ENCODE results near the gene LPAR6.

LPAR6 gene

DNA sequence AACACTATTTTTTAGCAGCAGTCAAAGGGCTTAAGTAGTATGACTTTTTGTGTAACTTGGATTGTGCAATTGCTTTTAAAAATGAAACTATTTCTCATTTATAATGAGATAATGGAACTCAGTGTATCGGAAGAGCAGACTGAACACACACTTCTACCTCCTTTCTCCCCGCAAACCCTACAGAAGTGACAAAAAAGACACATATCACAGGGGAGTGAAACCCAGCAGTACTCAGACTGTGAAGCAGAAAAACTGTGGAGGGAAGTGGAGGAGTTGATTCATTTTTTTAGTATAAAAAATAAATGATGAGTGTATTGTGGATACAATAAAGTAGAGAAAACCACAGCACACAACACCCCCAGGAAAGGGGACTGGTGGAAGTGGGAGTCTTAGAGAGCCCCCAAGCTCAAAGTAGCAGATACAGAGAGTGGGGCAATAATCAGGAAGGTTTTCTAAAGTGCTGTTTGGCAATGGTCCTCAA, 9.7 kb downstream of the LPAR6 start:
- ATAC-seq = no peak

DNA sequence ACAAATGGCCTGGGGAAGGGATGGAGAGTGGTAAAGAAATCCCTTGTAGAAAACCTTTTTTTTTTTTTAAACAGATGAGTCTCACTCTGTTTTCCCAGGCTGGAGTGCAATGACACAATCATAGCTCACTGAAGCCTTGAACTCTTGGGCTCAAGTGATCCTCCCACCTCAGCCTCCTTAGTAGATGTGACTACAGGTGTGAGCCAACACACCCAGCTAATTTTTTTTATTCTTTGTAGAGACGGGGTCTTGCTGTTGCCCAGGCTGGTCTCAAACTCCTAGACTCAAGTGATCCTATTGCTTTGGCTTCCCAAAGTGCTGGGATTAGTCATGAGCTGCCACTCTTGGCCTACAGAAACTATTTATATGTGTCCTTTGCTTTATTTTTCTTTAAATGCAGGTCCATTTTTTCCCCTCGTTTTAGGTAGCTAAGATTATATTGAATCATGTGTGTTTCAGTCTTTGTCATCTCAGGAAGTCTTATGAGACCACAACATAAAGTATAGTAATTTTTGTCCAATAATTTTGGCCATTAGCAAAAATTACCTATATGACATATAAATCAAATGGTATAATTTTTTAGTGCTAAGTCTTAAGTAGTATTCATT, 10.5 kb downstream of the LPAR6 start:
- TF ChIP-seq ZFP3 (CRISPR knock-in tag; IDR thresholded peaks at IDR 0.05) (no peak), RARB (CRISPR knock-in tag; IDR thresholded peaks at IDR 0.05) (no peak), ZNF8 (CRISPR knock-in tag; IDR thresholded peaks at IDR 0.05) (no peak), ZC3H10 (CRISPR knock-in tag; IDR thresholded peaks at IDR 0.05) (no peak), TOX (CRISPR knock-in tag; IDR thresholded peaks at IDR 0.05; ENCODE audit: borderline replicate concordance) (no peak), BACH2 (CRISPR knock-in tag; IDR thresholded peaks at IDR 0.05; ENCODE audit: borderline replicate concordance) (no peak), TCF4 (CRISPR knock-in tag; IDR thresholded peaks at IDR 0.05; ENCODE audit: borderline replicate concordance) (no peak), CSDC2 (CRISPR knock-in tag; IDR thresholded peaks at IDR 0.05) (no peak), PPARA (CRISPR knock-in tag; IDR thresholded peaks at IDR 0.05; ENCODE audit: borderline replicate concordance) (no peak)
- TF ChIP-seq, protein P1, sequence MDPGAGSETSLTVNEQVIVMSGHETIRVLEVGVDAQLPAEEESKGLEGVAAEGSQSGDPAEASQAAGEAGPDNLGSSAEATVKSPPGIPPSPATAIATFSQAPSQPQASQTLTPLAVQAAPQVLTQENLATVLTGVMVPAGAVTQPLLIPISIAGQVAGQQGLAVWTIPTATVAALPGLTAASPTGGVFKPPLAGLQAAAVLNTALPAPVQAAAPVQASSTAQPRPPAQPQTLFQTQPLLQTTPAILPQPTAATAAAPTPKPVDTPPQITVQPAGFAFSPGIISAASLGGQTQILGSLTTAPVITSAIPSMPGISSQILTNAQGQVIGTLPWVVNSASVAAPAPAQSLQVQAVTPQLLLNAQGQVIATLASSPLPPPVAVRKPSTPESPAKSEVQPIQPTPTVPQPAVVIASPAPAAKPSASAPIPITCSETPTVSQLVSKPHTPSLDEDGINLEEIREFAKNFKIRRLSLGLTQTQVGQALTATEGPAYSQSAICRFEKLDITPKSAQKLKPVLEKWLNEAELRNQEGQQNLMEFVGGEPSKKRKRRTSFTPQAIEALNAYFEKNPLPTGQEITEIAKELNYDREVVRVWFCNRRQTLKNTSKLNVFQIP (CRISPR knock-in tag; IDR thresholded peaks at IDR 0.05; ENCODE audit: borderline replicate concordance, low read depth) = no peak
- TF ChIP-seq, protein P2, sequence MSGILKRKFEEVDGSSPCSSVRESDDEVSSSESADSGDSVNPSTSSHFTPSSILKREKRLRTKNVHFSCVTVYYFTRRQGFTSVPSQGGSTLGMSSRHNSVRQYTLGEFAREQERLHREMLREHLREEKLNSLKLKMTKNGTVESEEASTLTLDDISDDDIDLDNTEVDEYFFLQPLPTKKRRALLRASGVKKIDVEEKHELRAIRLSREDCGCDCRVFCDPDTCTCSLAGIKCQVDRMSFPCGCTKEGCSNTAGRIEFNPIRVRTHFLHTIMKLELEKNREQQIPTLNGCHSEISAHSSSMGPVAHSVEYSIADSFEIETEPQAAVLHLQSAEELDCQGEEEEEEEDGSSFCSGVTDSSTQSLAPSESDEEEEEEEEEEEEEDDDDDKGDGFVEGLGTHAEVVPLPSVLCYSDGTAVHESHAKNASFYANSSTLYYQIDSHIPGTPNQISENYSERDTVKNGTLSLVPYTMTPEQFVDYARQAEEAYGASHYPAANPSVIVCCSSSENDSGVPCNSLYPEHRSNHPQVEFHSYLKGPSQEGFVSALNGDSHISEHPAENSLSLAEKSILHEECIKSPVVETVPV (CRISPR knock-in tag; IDR thresholded peaks at IDR 0.05) = no peak
- no peak for ATAC-seq

More for the DNA sequence above, 9.7 kb downstream of the LPAR6 start:
- TF ChIP-seq GLIS3 (CRISPR knock-in tag; IDR thresholded peaks at IDR 0.05) (no peak), ZNF70 (CRISPR knock-in tag; IDR thresholded peaks at IDR 0.05) (no peak), ZFP3 (CRISPR knock-in tag; IDR thresholded peaks at IDR 0.05) (no peak), PPARA (CRISPR knock-in tag; IDR thresholded peaks at IDR 0.05; ENCODE audit: borderline replicate concordance) (no peak), TOX (CRISPR knock-in tag; IDR thresholded peaks at IDR 0.05; ENCODE audit: borderline replicate concordance) (no peak), SNAI2 (CRISPR knock-in tag; IDR thresholded peaks at IDR 0.05) (no peak), ZC3H10 (CRISPR knock-in tag; IDR thresholded peaks at IDR 0.05) (no peak), ESRRG (CRISPR knock-in tag; IDR thresholded peaks at IDR 0.05) (no peak), ZNF8 (CRISPR knock-in tag; IDR thresholded peaks at IDR 0.05) (no peak), TCF4 (CRISPR knock-in tag; IDR thresholded peaks at IDR 0.05; ENCODE audit: borderline replicate concordance) (no peak), ISL1 (CRISPR knock-in tag; IDR thresholded peaks at IDR 0.05) (no peak; the same call in 1 of the 2 replicates), BACH2 (CRISPR knock-in tag; IDR thresholded peaks at IDR 0.05; ENCODE audit: borderline replicate concordance) (no peak), OSR1 (CRISPR knock-in tag; IDR thresholded peaks at IDR 0.05) (no peak)
- TF ChIP-seq, protein P3, sequence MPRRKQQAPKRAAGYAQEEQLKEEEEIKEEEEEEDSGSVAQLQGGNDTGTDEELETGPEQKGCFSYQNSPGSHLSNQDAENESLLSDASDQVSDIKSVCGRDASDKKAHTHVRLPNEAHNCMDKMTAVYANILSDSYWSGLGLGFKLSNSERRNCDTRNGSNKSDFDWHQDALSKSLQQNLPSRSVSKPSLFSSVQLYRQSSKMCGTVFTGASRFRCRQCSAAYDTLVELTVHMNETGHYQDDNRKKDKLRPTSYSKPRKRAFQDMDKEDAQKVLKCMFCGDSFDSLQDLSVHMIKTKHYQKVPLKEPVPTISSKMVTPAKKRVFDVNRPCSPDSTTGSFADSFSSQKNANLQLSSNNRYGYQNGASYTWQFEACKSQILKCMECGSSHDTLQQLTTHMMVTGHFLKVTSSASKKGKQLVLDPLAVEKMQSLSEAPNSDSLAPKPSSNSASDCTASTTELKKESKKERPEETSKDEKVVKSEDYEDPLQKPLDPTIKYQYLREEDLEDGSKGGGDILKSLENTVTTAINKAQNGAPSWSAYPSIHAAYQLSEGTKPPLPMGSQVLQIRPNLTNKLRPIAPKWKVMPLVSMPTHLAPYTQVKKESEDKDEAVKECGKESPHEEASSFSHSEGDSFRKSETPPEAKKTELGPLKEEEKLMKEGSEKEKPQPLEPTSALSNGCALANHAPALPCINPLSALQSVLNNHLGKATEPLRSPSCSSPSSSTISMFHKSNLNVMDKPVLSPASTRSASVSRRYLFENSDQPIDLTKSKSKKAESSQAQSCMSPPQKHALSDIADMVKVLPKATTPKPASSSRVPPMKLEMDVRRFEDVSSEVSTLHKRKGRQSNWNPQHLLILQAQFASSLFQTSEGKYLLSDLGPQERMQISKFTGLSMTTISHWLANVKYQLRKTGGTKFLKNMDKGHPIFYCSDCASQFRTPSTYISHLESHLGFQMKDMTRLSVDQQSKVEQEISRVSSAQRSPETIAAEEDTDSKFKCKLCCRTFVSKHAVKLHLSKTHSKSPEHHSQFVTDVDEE (CRISPR knock-in tag; IDR thresholded peaks at IDR 0.05) = no peak
- TF ChIP-seq, protein P4, sequence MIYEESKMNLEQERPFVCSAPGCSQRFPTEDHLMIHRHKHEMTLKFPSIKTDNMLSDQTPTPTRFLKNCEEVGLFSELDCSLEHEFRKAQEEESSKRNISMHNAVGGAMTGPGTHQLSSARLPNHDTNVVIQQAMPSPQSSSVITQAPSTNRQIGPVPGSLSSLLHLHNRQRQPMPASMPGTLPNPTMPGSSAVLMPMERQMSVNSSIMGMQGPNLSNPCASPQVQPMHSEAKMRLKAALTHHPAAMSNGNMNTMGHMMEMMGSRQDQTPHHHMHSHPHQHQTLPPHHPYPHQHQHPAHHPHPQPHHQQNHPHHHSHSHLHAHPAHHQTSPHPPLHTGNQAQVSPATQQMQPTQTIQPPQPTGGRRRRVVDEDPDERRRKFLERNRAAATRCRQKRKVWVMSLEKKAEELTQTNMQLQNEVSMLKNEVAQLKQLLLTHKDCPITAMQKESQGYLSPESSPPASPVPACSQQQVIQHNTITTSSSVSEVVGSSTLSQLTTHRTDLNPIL (CRISPR knock-in tag; IDR thresholded peaks at IDR 0.05; ENCODE audit: low read depth) = no peak
- TF ChIP-seq, protein P1 (CRISPR knock-in tag; IDR thresholded peaks at IDR 0.05; ENCODE audit: borderline replicate concordance, low read depth) = no peak
- TF ChIP-seq, protein P2 (CRISPR knock-in tag; IDR thresholded peaks at IDR 0.05) = no peak
